ENCODE results near the gene STX3.

The STX3 gene

GRCh38 chr11:59754859-59755700 lies at the start of gene STX3:
Gene STX3, plus strand, starts transcription at chr11:59755376. Its CDS starts 230 bp downstream, at chr11:59755606.
- peak; percentile 80 for DNase-seq

DNA sequence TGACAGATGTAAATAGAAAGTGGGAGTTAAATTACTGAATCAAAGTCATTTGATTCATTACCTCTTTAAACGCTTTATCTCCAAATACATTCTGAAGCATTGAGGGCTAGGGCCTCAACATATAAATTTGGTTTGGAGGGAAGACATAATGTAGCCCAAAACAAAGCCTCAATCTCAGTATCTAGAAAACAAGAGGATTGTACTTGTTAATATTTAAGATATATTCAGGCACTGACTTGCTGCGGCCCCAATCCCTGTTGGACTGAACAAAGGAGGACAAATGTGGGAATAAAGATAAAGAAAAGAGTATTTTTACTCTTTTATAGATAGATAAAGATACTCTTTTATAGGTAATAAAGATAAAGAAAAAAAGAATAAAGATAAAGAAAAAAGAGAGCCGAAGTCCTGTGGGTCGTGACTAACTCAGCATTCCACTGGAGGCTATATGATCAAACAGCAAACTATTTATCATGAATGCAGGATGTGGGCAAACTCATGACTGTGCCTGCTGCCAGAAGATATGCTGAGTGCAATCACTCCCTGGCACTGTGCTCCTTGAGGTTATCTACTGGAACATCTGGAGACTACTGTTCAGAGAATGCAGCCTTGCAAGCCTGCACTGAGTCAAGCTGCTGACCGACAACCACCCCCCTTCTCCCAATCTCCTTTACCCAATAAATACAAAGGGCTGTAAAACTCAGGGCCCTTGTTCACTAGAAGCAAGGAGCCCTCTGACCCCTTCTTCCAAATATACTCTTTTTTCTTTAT lies 48.5 kb upstream of the STX3 start:
- no peak for DNase-seq

DNA sequence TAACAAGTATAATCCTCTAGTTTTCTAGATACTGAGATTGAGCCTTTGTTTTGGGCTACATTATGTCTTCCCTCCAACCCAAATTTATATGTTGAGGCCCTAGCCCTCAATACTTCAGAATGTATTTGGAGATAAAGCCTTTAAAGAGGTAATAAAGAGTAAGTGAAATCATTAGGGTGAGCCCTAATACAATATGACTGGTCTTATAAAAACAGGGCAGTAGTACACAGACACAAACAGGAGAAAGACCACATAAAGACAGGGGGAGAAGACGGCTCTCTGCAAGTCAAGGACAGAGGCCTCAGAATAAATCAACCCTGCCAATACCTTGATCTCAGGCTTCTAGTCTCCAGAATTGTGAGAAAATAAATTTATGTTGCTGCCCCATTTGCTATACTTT lies 47.8 kb upstream of the STX3 start:
- DNase-seq = no peak

DNA sequence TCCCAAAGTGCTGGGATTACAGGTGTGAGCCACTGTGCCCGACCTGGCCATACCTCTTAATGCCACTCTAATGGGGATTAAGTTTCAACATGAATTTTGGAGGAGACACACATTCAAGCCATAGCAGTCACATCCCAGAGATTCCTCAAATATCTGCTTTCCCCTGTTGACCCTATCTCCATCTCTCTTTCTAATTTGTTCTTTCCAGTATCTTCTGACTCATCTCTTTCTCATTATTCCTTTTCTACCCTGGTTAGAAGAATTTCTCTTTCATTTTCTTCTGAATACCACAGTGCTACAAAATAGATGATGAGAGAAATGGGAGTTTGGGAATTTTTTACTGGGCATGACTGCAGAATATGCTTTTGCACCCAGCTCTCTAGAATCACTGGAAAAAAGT lies 46.6 kb upstream of the STX3 start:
- no peak for DNase-seq

GRCh38 chr11:59710136-59710847 lies 44.9 kb upstream of the STX3 start:
- DNase-seq = no peak

DNA sequence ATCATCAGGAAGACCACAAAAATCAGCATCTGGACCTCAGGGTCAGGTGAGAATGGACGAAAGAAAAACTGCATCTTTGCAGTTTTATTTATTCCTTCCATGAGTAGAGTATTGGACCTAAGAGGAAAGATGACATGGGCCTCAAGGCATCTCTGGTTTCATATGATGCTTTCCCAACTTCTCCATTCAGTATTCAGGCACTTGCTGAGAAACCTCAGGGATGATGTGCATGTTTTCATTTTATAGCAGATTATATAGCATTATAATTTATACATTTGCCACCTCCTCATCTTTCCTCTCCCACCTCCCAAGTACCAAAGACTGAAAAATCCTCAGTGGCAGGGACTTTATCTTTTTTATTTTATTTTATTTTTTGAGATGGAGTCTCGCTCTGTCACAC lies 41.4 kb upstream of the STX3 start, which contains the start of gene OR10V1:
Gene OR10V1, minus strand, starts transcription at position 101 of the 400 bp plus-strand sequence. Its CDS starts 0 bp downstream, at position 101.
- no peak for DNase-seq

- no peak for DNase-seq
These were observed 39.1 kb upstream of the STX3 start for GRCh38 chr11:59716051-59716450.

DNA sequence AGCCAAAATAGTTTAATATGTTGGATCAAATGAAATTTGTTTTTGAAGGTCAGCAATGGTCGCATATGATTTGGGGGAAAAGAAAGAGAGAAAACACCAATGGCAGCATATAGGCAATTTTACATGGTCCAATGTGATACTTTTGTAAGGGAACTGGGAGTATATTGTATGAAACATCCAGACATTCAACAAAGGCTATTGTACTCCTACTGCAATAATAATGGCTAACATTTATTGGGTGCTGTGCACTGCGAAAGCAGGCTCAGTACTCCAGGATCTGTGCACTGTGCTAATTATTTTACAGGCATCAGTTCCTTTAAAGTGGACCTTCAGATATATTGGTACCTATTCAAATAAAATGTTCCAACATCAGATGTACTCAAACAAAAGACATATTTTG lies 35.6 kb upstream of the STX3 start:
- no peak for DNase-seq

DNA sequence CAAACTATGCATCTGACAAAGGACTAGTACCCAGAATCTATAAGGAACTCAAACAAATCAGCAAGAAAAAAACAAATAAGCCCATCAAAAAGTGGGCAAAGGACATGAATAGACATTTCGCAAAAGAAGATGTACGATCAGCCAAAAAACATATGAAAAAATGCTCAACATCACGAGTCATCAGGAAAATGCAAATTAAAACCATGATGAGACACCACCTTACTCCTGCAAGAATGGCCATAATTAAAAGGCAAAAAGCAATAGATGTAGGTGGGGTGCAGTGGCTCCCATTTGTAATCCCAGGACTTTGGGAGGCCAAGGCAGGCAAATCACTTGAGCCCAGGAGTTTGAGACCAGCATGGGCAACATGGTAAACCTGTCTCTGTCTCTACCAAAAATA lies 31.1 kb upstream of the STX3 start:
- DNase-seq = no peak

DNA sequence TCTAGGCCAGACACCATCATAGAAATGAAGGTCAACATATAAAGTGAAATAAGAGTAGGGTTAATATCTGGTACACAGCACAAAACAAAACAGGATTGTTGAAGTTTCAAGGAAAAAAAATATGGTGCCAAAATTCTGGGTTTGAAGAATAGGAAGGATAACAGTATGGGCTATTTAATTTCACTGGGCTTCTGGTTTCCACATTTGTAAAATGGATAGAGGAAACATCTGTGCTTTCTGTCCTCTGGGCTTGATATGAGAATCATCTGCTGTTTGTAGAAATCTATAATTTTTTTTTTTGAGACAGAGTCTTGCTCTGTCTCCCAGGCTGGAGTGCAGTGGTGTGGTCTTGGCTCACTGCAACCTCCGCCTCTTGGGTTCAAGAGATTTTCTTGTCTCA lies 27.8 kb upstream of the STX3 start:
- DNase-seq = no peak

- no peak for DNase-seq
These were observed 27.0 kb upstream of the STX3 start for GRCh38 chr11:59728154-59728553.

DNA sequence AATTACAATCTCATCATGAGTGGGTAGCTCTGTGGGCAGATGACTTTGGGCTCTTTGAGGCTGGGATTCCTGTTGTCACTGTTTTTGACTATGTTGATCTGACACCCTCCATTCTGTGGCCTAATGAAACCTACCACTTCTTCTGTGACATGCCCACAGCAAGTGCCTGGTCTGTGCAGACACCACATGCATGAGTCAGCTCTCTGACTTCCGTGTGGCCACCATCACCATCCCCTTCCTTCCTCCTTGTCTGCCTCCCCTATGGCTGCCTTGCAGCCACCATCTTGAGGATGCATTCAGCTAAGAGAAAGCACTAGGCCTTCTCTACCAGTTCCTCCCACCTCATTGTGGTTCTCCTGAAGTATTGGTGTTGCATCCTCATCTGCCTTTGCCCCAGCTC lies 26.3 kb upstream of the STX3 start:
- no peak for DNase-seq

DNA sequence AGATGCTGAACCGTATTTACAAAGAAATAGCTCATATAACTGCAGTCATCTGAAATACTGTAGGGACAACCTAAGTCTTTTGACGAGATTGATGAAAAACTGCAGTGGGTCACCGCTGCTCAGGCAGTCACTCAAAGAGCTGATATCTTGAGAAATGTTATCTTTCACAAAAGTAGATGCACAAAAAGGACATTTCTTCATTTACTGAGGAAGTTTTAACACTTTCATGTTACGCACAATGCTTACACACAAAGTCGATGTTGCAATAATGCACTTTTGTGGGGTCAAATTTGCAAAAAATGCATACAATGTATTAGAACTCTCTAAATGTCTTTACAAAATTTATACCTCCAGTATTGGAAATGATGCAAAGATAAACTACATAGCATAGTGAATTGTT lies 25.3 kb upstream of the STX3 start:
- no peak for DNase-seq

- no peak for DNase-seq
These were observed 24.1 kb upstream of the STX3 start for GRCh38 chr11:59730896-59731565.

DNA sequence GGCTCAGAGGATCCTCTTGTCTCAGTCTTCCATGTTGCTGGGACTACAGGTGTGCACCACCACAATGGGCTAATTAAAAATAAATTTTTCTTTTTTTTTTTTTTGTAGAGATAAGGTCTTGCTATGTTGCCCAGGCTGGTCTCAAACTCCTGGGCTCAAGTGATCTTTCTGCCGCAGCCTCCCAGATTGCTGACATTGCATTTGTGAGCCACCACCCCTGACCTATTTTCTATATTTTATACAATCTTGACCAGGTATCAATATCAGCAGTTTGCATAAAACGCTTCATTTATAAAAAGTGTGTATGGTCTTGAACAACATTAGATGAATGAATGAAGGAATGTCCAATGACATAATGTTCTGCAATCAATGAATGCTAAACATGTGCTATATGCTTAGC lies 9.1 kb upstream of the STX3 start:
- no peak for DNase-seq

DNA sequence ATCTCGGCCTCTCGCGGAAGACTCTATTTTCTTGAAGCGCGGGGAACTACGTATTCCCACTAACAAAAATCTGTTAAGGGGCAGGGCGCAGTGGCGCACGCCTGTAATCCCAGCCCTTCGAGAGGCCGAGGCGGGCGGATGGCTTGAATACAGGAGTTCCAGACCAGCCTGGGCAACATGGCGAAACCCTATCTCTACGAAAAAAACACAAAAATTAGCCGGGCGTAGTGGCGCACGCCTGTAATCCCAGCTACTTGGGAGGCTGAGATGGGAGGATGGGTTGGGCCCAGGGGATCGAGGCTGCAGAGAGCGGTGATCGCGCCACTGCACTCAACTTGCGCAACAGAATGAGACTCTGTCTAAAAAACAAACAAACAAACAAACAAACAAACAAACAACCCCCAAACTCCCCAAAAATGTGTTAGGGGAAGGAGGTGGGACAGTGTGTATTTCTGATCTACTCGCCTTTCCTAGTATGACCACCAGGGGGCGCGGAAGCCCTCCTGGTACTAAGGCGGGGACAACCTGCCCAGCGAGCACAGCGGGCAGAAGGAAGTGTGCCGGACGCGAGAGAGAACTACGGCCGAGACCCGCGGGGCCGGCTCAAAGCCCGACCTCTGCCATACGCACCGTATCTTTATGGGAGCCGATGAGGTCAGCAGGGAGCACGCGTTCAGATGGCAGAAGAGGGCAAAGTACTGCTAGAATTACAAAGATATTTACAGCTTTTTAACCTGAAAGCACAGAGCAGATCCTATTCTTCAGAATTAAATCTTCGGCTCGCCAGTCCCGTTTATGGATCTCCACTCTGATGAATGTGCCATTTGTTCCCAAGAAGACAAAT lies 1.3 kb upstream of the STX3 start:
- DNase-seq = peak; percentile 89

GRCh38 chr11:59754494-59754858 lies 700 bp upstream of the STX3 start:
- no peak for DNase-seq

GRCh38 chr11:59755701-59756557 lies 753 bp downstream of the STX3 start:
- peak; percentile 65 for DNase-seq

DNA sequence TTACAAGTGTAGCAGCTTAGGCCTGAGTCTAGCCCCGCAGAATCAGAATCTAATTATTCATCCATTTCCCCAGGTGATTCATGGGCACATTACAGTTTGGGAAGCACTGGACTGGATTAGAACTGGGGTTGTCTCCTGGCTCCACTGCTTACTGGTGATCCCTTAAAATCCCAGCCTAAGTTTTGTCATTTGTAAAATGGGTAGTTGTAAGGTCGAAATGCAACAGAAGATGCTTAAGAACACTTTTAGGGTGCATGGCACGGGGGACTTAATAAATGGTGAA lies 1.3 kb downstream of the STX3 start:
- no peak for DNase-seq

- DNase-seq = no peak
These were observed 1.7 kb downstream of the STX3 start for GRCh38 chr11:59756845-59757244.

DNA sequence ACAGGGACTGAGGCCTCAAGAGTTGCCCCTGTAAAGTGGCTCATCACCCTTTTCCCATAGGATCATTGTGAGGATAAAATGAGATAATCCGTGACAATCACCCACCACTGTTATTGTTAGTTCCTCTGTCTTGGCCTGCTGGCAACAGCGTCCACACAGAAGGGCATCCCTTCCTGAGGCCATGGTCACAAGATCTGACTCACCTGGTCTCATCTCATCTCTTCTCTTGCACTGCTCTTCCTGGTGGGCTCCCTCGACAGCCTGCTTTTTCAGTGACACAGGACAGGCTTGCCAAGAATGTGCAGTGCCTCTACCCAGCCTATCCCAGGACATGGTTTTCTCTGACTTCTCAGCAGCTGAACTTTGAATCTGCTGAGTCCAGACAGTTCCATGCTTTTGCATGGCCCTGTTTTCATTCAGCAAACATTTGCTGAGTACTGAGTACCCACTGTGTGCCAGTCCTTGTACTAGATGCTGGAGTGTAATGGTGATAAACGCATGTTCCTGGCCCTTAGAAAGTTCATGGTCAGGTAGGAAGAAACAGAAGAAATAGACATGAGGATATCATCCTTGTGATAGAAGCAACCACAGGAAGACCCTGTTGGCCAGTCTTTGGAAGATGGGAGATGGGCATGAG lies 3.3 kb downstream of the STX3 start:
- DNase-seq = no peak

Data from retina (tissue), 1 donor.